ENCODE results near the gene PRKG1. TPM values are rescaled to one million over a fixed set of nuclear protein-coding genes. Genes with fewer than 3 reads are reported as not detected.

The PRKG1 gene
- total RNA-seq, 1 donor from 2014 or later, result 0.17 TPM

- no peak for TF ChIP-seq CTCF (conservative IDR thresholded peaks at IDR 0.05; ENCODE audit: low read depth, low read length)
- DNase-seq (ENCODE audit: low read depth), result no peak
- no peak overlapping the region for H3K4me3 ChIP-seq (ENCODE audit: low read depth, low read length)
These were observed 644.6 kb downstream of the PRKG1 start for GRCh38 chr10:51718804-51719291.

GRCh38 chr10:51724038-51724437 is 649.8 kb downstream of the PRKG1 start:
- no peak overlapping the region for H3K4me3 ChIP-seq (ENCODE audit: low read depth, low read length)
- TF ChIP-seq CTCF (conservative IDR thresholded peaks at IDR 0.05; ENCODE audit: low read depth, low read length), result no peak
- DNase-seq (ENCODE audit: low read depth), result no peak

- no peak for DNase-seq (ENCODE audit: low read depth)
- TF ChIP-seq CTCF (conservative IDR thresholded peaks at IDR 0.05; ENCODE audit: low read depth, low read length), result no peak
- H3K4me3 ChIP-seq (ENCODE audit: low read depth, low read length), result no peak overlapping the region
These were observed 655.7 kb downstream of the PRKG1 start for GRCh38 chr10:51729822-51730555.

GRCh38 chr10:51733057-51733456 is 658.8 kb downstream of the PRKG1 start:
- no peak for TF ChIP-seq CTCF (conservative IDR thresholded peaks at IDR 0.05; ENCODE audit: low read depth, low read length)
- no peak overlapping the region for H3K4me3 ChIP-seq (ENCODE audit: low read depth, low read length)
- DNase-seq (ENCODE audit: low read depth), result no peak

- TF ChIP-seq CTCF (conservative IDR thresholded peaks at IDR 0.05; ENCODE audit: low read depth, low read length), result no peak
- no peak overlapping the region for H3K4me3 ChIP-seq (ENCODE audit: low read depth, low read length)
- DNase-seq (ENCODE audit: low read depth), result no peak
These were observed 668.9 kb downstream of the PRKG1 start for GRCh38 chr10:51743146-51743545.

GRCh38 chr10:51744235-51745000 is 670.1 kb downstream of the PRKG1 start:
- TF ChIP-seq CTCF (conservative IDR thresholded peaks at IDR 0.05; ENCODE audit: low read depth, low read length), result no peak
- H3K4me3 ChIP-seq (ENCODE audit: low read depth, low read length), result no peak overlapping the region
- no peak for DNase-seq (ENCODE audit: low read depth)

Data from epithelial cell of proximal tubule (primary cell).